Psoas muscle (tissue), 8 donors: ENCODE results near the gene PTPRD. TPM values are rescaled to one million over a fixed set of nuclear protein-coding genes. Genes with fewer than 3 reads are reported as not detected.
"Not testable (repeated sequence)": the region's sequence is repeated elsewhere in the genome, so short reads cannot be mapped to it uniquely, and the experiment has no call there.

ENCODE experiments used
- ATAC-seq, 4 donors: fragments of 200-7000 bp; cut with Tn5 transposase; one replicate each; pipeline ENCODE4 v1.9.1; 2020; ENCODE audit warnings: moderate library complexity in 3 of 4, mild to moderate bottlenecking in 2 of 4
- DNase-seq, 2 donors: peaks; one replicate each; pipeline ENCODE4 v3.0.0-alpha.2; 2020
- H3K27ac ChIP-seq: fragments of 200-600 bp; one replicate; pipeline ENCODE4 v1.8.0; 2022
- H3K27me3 ChIP-seq, 3 donors: fragments of 200-600 bp in 1 of 3; one replicate each; pipeline versions ENCODE4 v1.6.1 to v1.8.0; 2013 to 2022; ENCODE audit warnings: low read length in 2 of 3, mild to moderate bottlenecking in 2 of 3, moderate library complexity in 1 of 3; ENCODE audit not compliant: insufficient read depth in 3 of 3
- H3K36me3 ChIP-seq, 2 donors: fragments of 200-600 bp in 1 of 2; one replicate each; pipeline versions ENCODE4 v1.6.1 to v1.8.0; 2013 to 2022; ENCODE audit warnings: low read depth in 1 of 2, mild to moderate bottlenecking in 1 of 2, moderate library complexity in 1 of 2; ENCODE audit not compliant: insufficient read depth in 1 of 2
- H3K4me1 ChIP-seq: fragments of 200-600 bp; one replicate; pipeline ENCODE4 v1.8.0; 2022
- H3K4me3 ChIP-seq: fragments of 200-600 bp; one replicate; pipeline ENCODE4 v1.8.0; 2022; ENCODE audit warnings: mild to moderate bottlenecking
- H3K9me3 ChIP-seq: fragments of 200-600 bp; one replicate; pipeline ENCODE4 v1.8.0; 2022
- CTCF ChIP-seq: fragments of 200-600 bp; IDR thresholded peaks from one replicate; pipeline ENCODE4 v1.8.0; 2022; ENCODE audit warnings: antibody characterized with exemption
- WGBS, 3 donors: extraction: QIAGEN DNeasy Blood & Tissue Kit; methylation state at CpG; one replicate each; pipeline versions ENCODE4 v1.1.6 to v1.1.7; 2013; 5-methylcytosine and 5-hydroxymethylcytosine counted together
- intact Hi-C, 2 donors: fragments of 100-400 bp; cut with DNase I; formaldehyde crosslinking; loops; one replicate each; pipeline versions ENCODE4 v1.11.0 to v1.14.2; 2022
- polyA plus RNA-seq, 3 donors: library from polyadenylated mRNA; stranded (reverse); fragments of 200-250 nt; gene quantifications; one replicate each; pipeline ENCODE4 v1.2.3, GENCODE V29; 2013
- total RNA-seq, 4 donors: library from RNA; stranded (reverse); fragmentation: NEBNext Ultra II Directional in 2 of 4; extraction: Animal tissue kit (Norgen Biotek cat#: 25700) in 2 of 4; gene quantifications; one replicate each; pipeline versions ENCODE4 v1.2.1 to v1.2.4, GENCODE V29; 2021 to 2023
- donor health status: healthy with polysubstance abuse.
- donor health status: DM: no; HTN: no; CAD: no; lungs with moderate emphysema.
- donor health status: Bipolar disorder and iron deficiency.
- donor health status: healthy.
- donor health status: DM: yes; HTN: yes; CAD: no.
- donor health status: DM: no; HTN: no; CAD: no.
- donor health status: DM: no; HTN: no; CAD: no.
- donor health status: DM: yes; HTN: yes; CAD: no.

PTPRD gene
- total and polyA plus RNA-seq, 7 donors, result 0.44 to 3.1 (median 0.91) TPM

GRCh38 chr9:9102295-9102694 is 1510.5 kb downstream of the PTPRD start:
- TF ChIP-seq CTCF, result no peak
- no peaks in the 10 kb centered on the region for H3K27me3 ChIP-seq
- no peak overlapping the region for H3K4me3 ChIP-seq
- H3K4me1 ChIP-seq, result no peaks in the 10 kb centered on the region
- intact Hi-C loops, result no loop called here
- H3K36me3 ChIP-seq, result no peaks in the 10 kb centered on the region
- H3K9me3 ChIP-seq, result no peaks in the 10 kb centered on the region
- ATAC-seq, result no peak
- no peak overlapping the region for H3K27ac ChIP-seq
- WGBS, 3 donors, result 7 to 14% (median 9%) methylated on average over 7 of the region's 7 CpGs
- DNase-seq, result no peak

- intact Hi-C loops, result no loop called here
- no peak for DNase-seq
- Histone ChIP-seq H3K4me3 (no peak overlapping the region), H3K27me3 (no peaks in the 10 kb centered on the region), H3K9me3 (no peaks in the 10 kb centered on the region), H3K27ac (no peak overlapping the region), H3K4me1 (no peaks in the 10 kb centered on the region), H3K36me3 (no peaks in the 10 kb centered on the region)
- no peak for TF ChIP-seq CTCF
- ATAC-seq, result no peak
These were observed 1512.7 kb downstream of the PTPRD start for GRCh38 chr9:9100070-9100469.

GRCh38 chr9:9099646-9100045 is 1513.2 kb downstream of the PTPRD start:
- Histone ChIP-seq H3K27me3 (no peaks in the 10 kb centered on the region), H3K36me3 (no peaks in the 10 kb centered on the region), H3K4me3 (no peak overlapping the region), H3K4me1 (no peaks in the 10 kb centered on the region), H3K9me3 (no peaks in the 10 kb centered on the region), H3K27ac (no peak overlapping the region)
- TF ChIP-seq CTCF, result no peak
- WGBS, 3 donors, result 73 to 83% (median 77%) methylated on average over 3 of the region's 3 CpGs
- ATAC-seq (no peak), DNase-seq (no peak)
- intact Hi-C loops, result no loop called here

- H3K36me3 ChIP-seq, intact Hi-C loops, DNase-seq, H3K27ac ChIP-seq, H3K4me3 ChIP-seq, H3K9me3 ChIP-seq, H3K4me1 ChIP-seq, H3K27me3 ChIP-seq, ATAC-seq: not testable (repeated sequence)
- 79 to 91% (median 81%) methylated on average over 6 of the region's 6 CpGs for WGBS, 3 donors
These were observed 1515.5 kb downstream of the PTPRD start for GRCh38 chr9:9097254-9097653.

- Histone ChIP-seq H3K27me3 (no peaks in the 10 kb centered on the region), H3K36me3 (no peaks in the 10 kb centered on the region), H3K27ac (no peak overlapping the region), H3K9me3 (no peaks in the 10 kb centered on the region), H3K4me1 (no peaks in the 10 kb centered on the region), H3K4me3 (no peak overlapping the region)
- TF ChIP-seq CTCF, result no peak
- intact Hi-C loops, result no loop called here
- ATAC-seq, result no peak
- DNase-seq, result no peak
These were observed 1521.4 kb downstream of the PTPRD start for GRCh38 chr9:9091387-9091786.
